Transverse colon (tissue), 4 donors: ENCODE data around the gene COL23A1. TPM values are rescaled to one million over a fixed set of nuclear protein-coding genes. Genes with fewer than 3 reads are reported as not detected.

Experiments used
- DNase-seq: peaks from one replicate; pipeline ENCODE4 v3.0.0-alpha.2; 2019
- H3K27ac ChIP-seq, 4 donors: fragments of 200-600 bp; sonication (generic); 2 replicates each; pipeline ENCODE4 v1.5.1; 2016 to 2018; ENCODE audit warnings: inconsistent platforms in 4 of 4
- H3K27me3 ChIP-seq: fragments of 200-600 bp; sonication (generic); 2 replicates; pipeline ENCODE4 v1.5.1; 2017; ENCODE audit warnings: inconsistent platforms
- H3K36me3 ChIP-seq, 4 donors: fragments of 200-600 bp; sonication (generic); 2 replicates each; pipeline ENCODE4 v1.5.1; 2017 to 2019; ENCODE audit warnings: inconsistent platforms in 4 of 4
- H3K4me1 ChIP-seq, 4 donors: fragments of 200-600 bp; sonication (generic); 2 replicates each; pipeline ENCODE4 v1.5.1; 2017 to 2020; ENCODE audit warnings: inconsistent platforms in 4 of 4
- H3K4me3 ChIP-seq, 4 donors: fragments of 200-600 bp; sonication (generic); 1 replicate in 1 of 4; 2 replicates in 3 of 4; pipeline versions ENCODE4 v1.5.1 to v1.6.1; 2017 to 2019; ENCODE audit warnings: inconsistent platforms in 4 of 4
- H3K9me3 ChIP-seq, 2 donors: fragments of 200-600 bp; sonication (generic); 2 replicates each; pipeline ENCODE4 v1.5.1; 2017 to 2019; ENCODE audit warnings: inconsistent platforms in 2 of 2
- CTCF ChIP-seq, 5 experiments: fragments of 200-600 bp in 3 of 5; fragments of 450-650 bp in 2 of 5; sonication (generic) in 3 of 5; IDR thresholded peaks; 1 replicate in 2 of 5; 2 replicates in 3 of 5; pipeline ENCODE4 v1.5.1; 2016 to 2017; ENCODE audit warnings: antibody characterized with exemption in 5 of 5, inconsistent platforms in 3 of 5, mild to moderate bottlenecking in 2 of 5, moderate library complexity in 1 of 5
- EP300 ChIP-seq: sonication (generic); formaldehyde crosslinking; IDR thresholded peaks from one replicate; pipeline ENCODE4 v1.6.1; 2017; ENCODE audit warnings: antibody characterized with exemption, low read depth
- POLR2A ChIP-seq: fragments of 450-650 bp; IDR thresholded peaks from one replicate; pipeline ENCODE4 v1.6.1; 2016; ENCODE audit warnings: antibody characterized with exemption, mild to moderate bottlenecking, moderate library complexity
- POLR2AphosphoS5 ChIP-seq, 3 donors: sonication (generic); formaldehyde crosslinking; IDR thresholded peaks; one replicate each; pipeline ENCODE4 v1.6.1; 2016; ENCODE audit warnings: antibody characterized with exemption in 3 of 3
- whole genome bisulfite sequencing, 2 donors: methylation state at CpG; one replicate each; pipeline ENCODE4 v1.1.5; 2018; ENCODE audit warnings: low coverage in 1 of 2; 5-methylcytosine and 5-hydroxymethylcytosine counted together
- in situ Hi-C, 4 donors: fragments of 200-750 bp; cut with MboI; loops; one replicate each; pipeline versions ENCODE4 v1.15.0 to v1.15.1; 2017; ENCODE audit warnings: low sequenced_read_pairs in 3 of 4, low pct_ligation_motif_present in 1 of 4, low pct_unique_long_range_greater_than_20kb in 1 of 4
- intact Hi-C: fragments of 100-400 bp; cut with DNase I; formaldehyde crosslinking; loops from one replicate; pipeline ENCODE4 v1.15.1; 2023; ENCODE audit warnings: low total_unique reads
- total RNA-seq, 4 donors: library from RNA; depleted of rRNA; stranded (reverse); fragments of >200 nt; gene quantifications; one replicate each; pipeline ENCODE4 v1.1.0, GENCODE V29; 2016

The COL23A1 gene
- total RNA-seq, 4 donors from 2014 or later: 0.14 to 2.2 (median 1.4) TPM; not detected in 1

DNA sequence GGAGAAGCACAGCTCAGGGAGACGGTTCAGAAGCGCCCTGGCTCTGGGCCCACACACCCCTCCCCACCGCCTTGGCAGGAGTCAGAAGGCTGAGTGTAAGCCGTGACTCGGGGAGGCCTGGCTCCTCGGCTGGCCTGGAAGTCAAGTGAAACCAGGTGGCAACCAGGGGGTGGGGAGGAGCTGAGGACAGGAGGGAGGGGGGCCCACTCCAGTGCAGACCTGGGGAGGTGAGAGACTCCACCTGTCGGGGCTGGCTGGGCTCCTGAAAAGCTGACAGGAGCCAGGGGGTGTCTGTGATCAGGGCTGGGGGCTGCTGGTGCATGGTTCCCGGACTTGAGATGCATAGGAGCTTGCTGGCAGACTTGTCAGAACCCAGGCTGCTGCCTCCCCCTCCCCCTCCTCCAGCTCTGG lies 207.4 kb downstream of the COL23A1 start:
- H3K27ac ChIP-seq: no peak overlapping the region
- peaks cover 10% of the 10 kb centered on the region for H3K27me3 ChIP-seq
- H3K9me3 ChIP-seq: no peaks in the 10 kb centered on the region
- in situ Hi-C loops: no loop called here
- H3K36me3 ChIP-seq: no peaks in the 10 kb centered on the region
- DNase-seq: no peak
- WGBS, 2 donors: 71% methylated on average over 8 of the region's 8 CpGs; no CpG with 5 or more reads in 1 of the 2 donors
- intact Hi-C loops: no loop called here
- no peak overlapping the region for H3K4me3 ChIP-seq
- no peaks in the 10 kb centered on the region for H3K4me1 ChIP-seq
- TF ChIP-seq EP300 (no peak), CTCF (IDR thresholded peaks at IDR 0.05) (no peak), POLR2A (no peak), POLR2AphosphoS5 (IDR thresholded peaks at IDR 0.05) (no peak)

DNA sequence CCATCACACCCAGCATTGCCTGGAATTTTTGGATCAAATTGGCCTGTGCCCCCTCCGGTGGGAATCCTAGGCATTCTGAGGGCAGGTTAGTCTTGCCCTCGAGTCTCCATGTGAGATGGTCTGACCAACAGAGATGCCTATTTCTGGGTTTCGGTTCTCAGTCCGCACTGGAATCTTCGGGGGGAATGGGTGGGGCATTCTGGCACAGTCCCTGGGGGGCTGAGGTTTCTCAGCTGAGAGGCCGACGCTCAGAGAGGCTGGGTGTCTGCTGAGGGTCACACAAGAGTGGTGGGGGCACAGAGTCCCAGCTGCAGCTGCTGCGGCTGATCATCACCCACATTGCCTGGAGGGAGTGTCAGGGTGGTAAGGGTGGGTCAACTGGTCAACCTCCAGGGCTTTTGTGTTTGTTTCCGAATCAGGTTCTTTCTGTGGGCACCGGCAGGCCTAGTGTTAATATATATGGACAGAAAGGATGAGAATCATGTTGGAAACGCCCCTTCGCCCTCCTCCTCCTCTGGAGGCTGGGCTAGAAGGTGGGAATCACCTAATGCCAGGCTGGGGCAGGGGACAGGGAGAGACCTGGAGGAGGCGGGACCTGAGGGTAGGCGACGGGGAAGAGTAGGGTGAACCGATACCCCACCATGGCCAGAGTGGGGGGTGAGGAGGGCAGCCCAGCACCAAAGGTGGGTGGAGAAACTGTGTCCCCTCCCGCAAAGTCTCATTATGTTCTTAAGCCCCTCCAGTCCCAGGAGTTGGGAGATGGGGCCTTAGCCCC lies 208.1 kb downstream of the COL23A1 start:
- Histone ChIP-seq H3K9me3 (no peaks in the 10 kb centered on the region), H3K4me1 (no peaks in the 10 kb centered on the region), H3K27ac (no peak overlapping the region), H3K36me3 (no peaks in the 10 kb centered on the region), H3K4me3 (no peak overlapping the region), H3K27me3 (peaks cover 10% of the 10 kb centered on the region)
- in situ Hi-C loops (no loop called here), intact Hi-C loops (no loop called here)
- 83% methylated on average over 17 of the region's 17 CpGs; no CpG with 5 or more reads in 1 of the 2 donors for WGBS, 2 donors
- no peak for TF ChIP-seq POLR2A
- TF ChIP-seq EP300: no peak
- no peak for TF ChIP-seq CTCF (IDR thresholded peaks at IDR 0.05)
- no peak for TF ChIP-seq POLR2AphosphoS5 (IDR thresholded peaks at IDR 0.05)
- DNase-seq: no peak

DNA sequence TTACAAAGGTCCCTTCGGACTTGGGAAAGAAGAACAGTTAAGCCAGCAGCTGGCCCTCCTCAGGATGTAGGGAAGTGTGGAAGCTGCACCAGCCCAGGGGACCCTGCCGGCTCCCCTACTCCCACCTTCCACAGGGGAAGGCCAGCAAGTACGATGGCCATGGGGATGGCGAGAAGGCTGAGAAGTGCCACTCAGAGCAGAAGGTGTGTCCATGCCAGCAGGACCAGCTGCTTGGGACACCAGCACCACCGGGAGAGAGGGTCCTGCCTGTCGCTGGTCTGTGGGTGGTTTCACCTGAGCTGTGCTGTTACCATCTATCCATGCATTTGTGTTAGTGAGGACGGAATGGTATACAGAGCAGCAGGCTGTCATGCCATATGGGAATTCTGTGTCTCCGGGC lies 209.0 kb downstream of the COL23A1 start:
- TF ChIP-seq POLR2AphosphoS5 (IDR thresholded peaks at IDR 0.05) (no peak), CTCF (IDR thresholded peaks at IDR 0.05) (no peak), EP300 (no peak), POLR2A (no peak)
- Histone ChIP-seq H3K27ac (no peak overlapping the region), H3K4me1 (no peaks in the 10 kb centered on the region), H3K9me3 (no peaks in the 10 kb centered on the region), H3K4me3 (no peak overlapping the region), H3K27me3 (peaks cover 10% of the 10 kb centered on the region), H3K36me3 (no peaks in the 10 kb centered on the region)
- 80 to 89% methylated on average over 1 to 8 of the region's 8 CpGs for WGBS, 2 donors
- DNase-seq: no peak
- in situ Hi-C loops: no loop called here
- intact Hi-C loops: no loop called here

DNA sequence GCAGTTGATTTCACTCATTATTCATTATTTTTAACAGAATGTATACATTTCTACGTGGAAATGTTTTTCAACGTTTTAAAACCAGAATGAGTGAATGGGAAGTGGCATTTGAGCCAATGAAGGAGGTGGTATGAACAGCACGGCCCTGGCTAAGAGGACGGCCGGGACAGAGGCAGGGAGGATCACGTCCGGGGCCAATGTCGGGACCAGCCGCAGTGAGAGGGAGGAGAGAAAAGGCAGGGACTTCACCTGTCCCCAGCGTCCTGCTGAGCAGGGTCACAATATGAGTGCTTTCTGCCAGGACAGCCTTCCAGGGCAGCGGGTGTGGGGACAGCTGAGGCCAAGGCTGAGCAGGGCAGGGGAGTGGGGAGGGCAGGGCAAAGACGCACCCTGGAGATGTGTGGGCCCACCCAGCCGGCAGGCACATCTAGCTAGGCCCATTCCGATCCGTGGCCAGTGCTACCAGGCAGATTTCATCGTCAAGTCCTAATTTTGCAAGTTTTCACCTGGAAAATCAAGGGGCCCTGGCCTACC lies 209.6 kb downstream of the COL23A1 start:
- Histone ChIP-seq H3K4me1 (no peaks in the 10 kb centered on the region), H3K27me3 (peaks cover 10% of the 10 kb centered on the region), H3K9me3 (no peaks in the 10 kb centered on the region), H3K36me3 (no peaks in the 10 kb centered on the region), H3K27ac (no peak overlapping the region), H3K4me3 (no peak overlapping the region)
- 87 to 100% methylated on average over 1 to 16 of the region's 16 CpGs for WGBS, 2 donors
- DNase-seq: no peak
- in situ Hi-C loops: no loop called here
- intact Hi-C loops: no loop called here
- no peak for TF ChIP-seq POLR2AphosphoS5 (IDR thresholded peaks at IDR 0.05)
